Measurements from ENCODE around the gene PRRC2B.

- TF ChIP-seq CTCF (IDR thresholded peaks at IDR 0.05) (no peak), POLR2A (IDR thresholded peaks at IDR 0.05) (no peak)
Observed at GRCh38 chr9:131513177-131513576, 119.3 kb downstream of the PRRC2B start.
